Fibroblast of skin of right biceps (primary cell): ENCODE data around the gene FOSL2.

Source experiments
- DNase-seq: peaks from one replicate; pipeline ENCODE4 v3.0.0-alpha.2; 2013

Gene FOSL2

GRCh38 chr2:28397043-28397381, 4.4 kb downstream of the FOSL2 start:
- no peak for DNase-seq

GRCh38 chr2:28398101-28398834, 5.6 kb downstream of the FOSL2 start:
- peak; percentile 74 for DNase-seq

- no peak for DNase-seq
These were observed 6.6 kb downstream of the FOSL2 start for GRCh38 chr2:28399289-28399688.

- DNase-seq, result no peak
These were observed 7.3 kb downstream of the FOSL2 start for GRCh38 chr2:28399956-28400355.

- no peak for DNase-seq
These were observed 7.8 kb downstream of the FOSL2 start for GRCh38 chr2:28400419-28400818.

GRCh38 chr2:28400921-28401320, 8.3 kb downstream of the FOSL2 start:
- no peak for DNase-seq

GRCh38 chr2:28401411-28401810, 8.8 kb downstream of the FOSL2 start:
- DNase-seq, result no peak

- DNase-seq, result no peak
These were observed 9.4 kb downstream of the FOSL2 start for GRCh38 chr2:28401948-28402550.

GRCh38 chr2:28403370-28403956, 10.8 kb downstream of the FOSL2 start:
- DNase-seq, result no peak

- no peak for DNase-seq
These were observed 11.4 kb downstream of the FOSL2 start for GRCh38 chr2:28404086-28404485.

GRCh38 chr2:28405537-28405936, 12.9 kb downstream of the FOSL2 start:
- no peak for DNase-seq

GRCh38 chr2:28406276-28407096, 13.8 kb downstream of the FOSL2 start:
- no peak for DNase-seq

GRCh38 chr2:28407131-28407975, 14.7 kb downstream of the FOSL2 start:
- DNase-seq, result no peak

GRCh38 chr2:28407976-28408690, 15.5 kb downstream of the FOSL2 start:
- no peak for DNase-seq

GRCh38 chr2:28408764-28409599, 16.3 kb downstream of the FOSL2 start:
- no peak for DNase-seq

GRCh38 chr2:28411166-28411755, 18.6 kb downstream of the FOSL2 start:
- DNase-seq, result no peak

GRCh38 chr2:28411956-28412609, 19.4 kb downstream of the FOSL2 start:
- DNase-seq, result no peak

- no peak for DNase-seq
These were observed 20.0 kb downstream of the FOSL2 start for GRCh38 chr2:28412625-28413151.

GRCh38 chr2:28413152-28413898, 20.7 kb downstream of the FOSL2 start:
- DNase-seq, result no peak
